H9 (cell line): Measurements from ENCODE around the gene LNPEP. TPM values are rescaled to one million over a fixed set of nuclear protein-coding genes. Genes with fewer than 3 reads are reported as not detected.

ENCODE experiments used
- DNase-seq: peaks from one replicate; pipeline ENCODE4 v3.0.0-alpha.2; 2017
- H2AFZ ChIP-seq: one replicate; pipeline ENCODE4 v1.6.1; 2013; ENCODE audit warnings: mild to moderate bottlenecking, low read length, control low read depth, moderate library complexity
- H2AK5ac ChIP-seq: 2 replicates; pipeline ENCODE4 v1.6.1; 2013; ENCODE audit warnings: low read length, control low read depth, mixed read lengths; ENCODE audit not compliant: insufficient read length
- H2BK120ac ChIP-seq: one replicate; pipeline ENCODE4 v1.6.1; 2013; ENCODE audit warnings: low read depth, mild to moderate bottlenecking, low read length, control low read depth, inconsistent platforms; ENCODE audit not compliant: poor library complexity, severe bottlenecking
- H2BK12ac ChIP-seq: 2 replicates; pipeline ENCODE4 v1.6.1; 2013; ENCODE audit warnings: low read length, control low read depth, mixed read lengths, low read depth; ENCODE audit not compliant: insufficient read length
- H2BK15ac ChIP-seq: 2 replicates; pipeline ENCODE4 v1.6.1; 2013; ENCODE audit warnings: low read depth, low read length, control low read depth
- H2BK20ac ChIP-seq: one replicate; pipeline ENCODE4 v1.6.1; 2013; ENCODE audit warnings: low read depth, mild to moderate bottlenecking, low read length, control low read depth, inconsistent platforms; ENCODE audit not compliant: poor library complexity, severe bottlenecking
- H2BK5ac ChIP-seq: 2 replicates; pipeline ENCODE4 v1.6.1; 2013; ENCODE audit warnings: low read length, control low read depth, mixed read lengths; ENCODE audit not compliant: insufficient read length
- H3K14ac ChIP-seq: 2 replicates; pipeline ENCODE4 v1.6.1; 2013; ENCODE audit warnings: low read length, control low read depth; ENCODE audit not compliant: insufficient read depth
- H3K18ac ChIP-seq: 2 replicates; pipeline ENCODE4 v1.6.1; 2013; ENCODE audit warnings: low read depth, mild to moderate bottlenecking, mixed read lengths, low read length, control low read depth; ENCODE audit not compliant: insufficient read length
- H3K23ac ChIP-seq: 2 replicates; pipeline ENCODE4 v1.6.1; 2013; ENCODE audit warnings: low read length, control low read depth, mixed read lengths, low read depth; ENCODE audit not compliant: insufficient read length
- H3K23me2 ChIP-seq: 2 replicates; pipeline ENCODE4 v1.6.1; 2013; ENCODE audit warnings: low read depth, mild to moderate bottlenecking, mixed read lengths, low read length, control low read depth; ENCODE audit not compliant: insufficient read length, poor library complexity, severe bottlenecking
- H3K27ac ChIP-seq: 2 replicates; pipeline ENCODE4 v1.5.1; 2013; ENCODE audit warnings: low read length, control low read depth, mixed read lengths, low read depth; ENCODE audit not compliant: insufficient read length
- H3K27me3 ChIP-seq: 2 replicates; pipeline ENCODE4 v1.6.1; 2013; ENCODE audit warnings: low read length, control low read depth, inconsistent platforms; ENCODE audit not compliant: insufficient read depth
- H3K4ac ChIP-seq: 2 replicates; pipeline ENCODE4 v1.6.1; 2013; ENCODE audit warnings: low read depth, mild to moderate bottlenecking, control low read depth, inconsistent platforms, low read length, moderate library complexity
- H3K4me1 ChIP-seq: 2 replicates; pipeline ENCODE4 v1.6.1; 2013; ENCODE audit warnings: low read length, control low read depth, inconsistent platforms; ENCODE audit not compliant: insufficient read depth
- H3K4me2 ChIP-seq: 2 replicates; pipeline ENCODE4 v1.6.1; 2013; ENCODE audit warnings: low read length, control low read depth, mixed read lengths; ENCODE audit not compliant: insufficient read length, insufficient read depth
- H3K56ac ChIP-seq: 2 replicates; pipeline ENCODE4 v1.6.1; 2013; ENCODE audit warnings: low read depth, mild to moderate bottlenecking, mixed read lengths, low read length, control low read depth; ENCODE audit not compliant: insufficient read length
- H3K79me1 ChIP-seq: 2 replicates; pipeline ENCODE4 v1.6.1; 2013; ENCODE audit warnings: low read depth, mild to moderate bottlenecking, moderate library complexity, low read length, control low read depth, inconsistent platforms; ENCODE audit not compliant: insufficient read depth, poor library complexity, severe bottlenecking
- H3K79me2 ChIP-seq: 2 replicates; pipeline ENCODE4 v1.6.1; 2013; ENCODE audit warnings: low read length, control low read depth, inconsistent platforms; ENCODE audit not compliant: insufficient read depth
- H3K9ac ChIP-seq: 2 replicates; pipeline ENCODE4 v1.6.1; 2013; ENCODE audit warnings: low read length, control low read depth, mixed read lengths; ENCODE audit not compliant: insufficient read length; ENCODE audit errors: extremely low read depth
- H3K9me3 ChIP-seq: one replicate; pipeline ENCODE4 v1.6.1; 2013; ENCODE audit warnings: low read depth, low read length, inconsistent platforms; ENCODE audit not compliant: control insufficient read depth
- H3T11ph ChIP-seq: one replicate; pipeline ENCODE4 v1.6.1; 2013; ENCODE audit warnings: mild to moderate bottlenecking, low read length, control low read depth, inconsistent platforms
- H4K20me1 ChIP-seq: one replicate; pipeline ENCODE4 v1.6.1; 2013; ENCODE audit not compliant: control insufficient read depth, insufficient read length, insufficient read depth
- H4K5ac ChIP-seq: 2 replicates; pipeline ENCODE4 v1.6.1; 2013; ENCODE audit warnings: low read depth, mild to moderate bottlenecking, mixed read lengths, low read length, control low read depth; ENCODE audit not compliant: insufficient read length
- H4K8ac ChIP-seq: replicated peaks from 2 replicates; pipeline ENCODE4 v1.6.1; 2013; ENCODE audit warnings: low read length, control low read depth, mixed read lengths, low read depth; ENCODE audit not compliant: insufficient read length
- H4K91ac ChIP-seq: 2 replicates; pipeline ENCODE4 v1.6.1; 2013; ENCODE audit warnings: low read depth, mild to moderate bottlenecking, moderate library complexity, mixed read lengths, low read length, control low read depth; ENCODE audit not compliant: insufficient read length
- H3K27ac Mint-ChIP-seq, 3 experiments: 2 replicates in 2 of 3; 3 replicates in 1 of 3; pipeline ENCODE4 v1.8.0; 2020 to 2021; ENCODE audit warnings: mixed read lengths in 3 of 3, mild to moderate bottlenecking in 1 of 3, moderate library complexity in 1 of 3
- H3K27me3 Mint-ChIP-seq: 2 replicates; pipeline ENCODE4 v1.8.0; 2021; ENCODE audit warnings: low read depth, mild to moderate bottlenecking, moderate library complexity, mixed read lengths
- H3K36me3 Mint-ChIP-seq, 3 experiments: 2 replicates in 2 of 3; 3 replicates in 1 of 3; pipeline ENCODE4 v1.8.0; 2020 to 2021; ENCODE audit warnings: low read depth in 3 of 3, mixed read lengths in 3 of 3; ENCODE audit not compliant: insufficient read depth in 1 of 3
- H3K4me1 Mint-ChIP-seq, 2 experiments: 2 replicates each; pipeline ENCODE4 v1.8.0; 2020; ENCODE audit warnings: mixed read lengths in 2 of 2
- H3K4me3 Mint-ChIP-seq, 2 experiments: 2 replicates in 1 of 2; 3 replicates in 1 of 2; pipeline ENCODE4 v1.8.0; 2020 to 2021; ENCODE audit warnings: mild to moderate bottlenecking in 2 of 2, mixed read lengths in 2 of 2, moderate library complexity in 1 of 2
- H3K9me3 Mint-ChIP-seq, 2 experiments: 2 replicates in 1 of 2; 3 replicates in 1 of 2; pipeline ENCODE4 v1.8.0; 2020; ENCODE audit warnings: mild to moderate bottlenecking in 2 of 2, mixed read lengths in 2 of 2, moderate library complexity in 1 of 2
- CTCF ChIP-seq: fragments of 200-600 bp; sonication (generic); conservative IDR thresholded peaks from 3 replicates; pipeline ENCODE4 v1.8.0; 2021; ENCODE audit warnings: antibody characterized with exemption, mild to moderate bottlenecking
- WGBS: extraction: QIAGEN DNeasy Blood & Tissue Kit; methylation state at CpG from one replicate; pipeline ENCODE4 v1.1.7; 2013; ENCODE audit warnings: missing lambda C conversion rate, low lambda C conversion rate, mixed read lengths; ENCODE audit not compliant: insufficient read length; ENCODE audit errors: extremely low coverage; 5-methylcytosine and 5-hydroxymethylcytosine counted together
- total RNA-seq: library from RNA; stranded (reverse); gene quantifications from 2 replicates; pipeline ENCODE4 v1.2.1, GENCODE V29; 2021

Gene LNPEP
- total RNA-seq, 1 experiment from 2014 or later, result 4.1 TPM

- no peak overlapping the region for H3T11ph ChIP-seq
Measured at GRCh38 chr5:96967400-96967799, 31.5 kb downstream of the LNPEP start.

More at GRCh38 chr5:96967400-96967799, 31.5 kb downstream of the LNPEP start:
- Histone ChIP-seq H3K23ac (no peak overlapping the region), H3K23me2 (no peaks in the 10 kb centered on the region), H4K5ac (no peak overlapping the region), H3K4me2 (no peak overlapping the region), H2BK20ac (no peak overlapping the region), H3K9ac (no peak overlapping the region), H2AFZ (no peak overlapping the region), H3K79me2 (no peaks in the 10 kb centered on the region), H2BK120ac (no peak overlapping the region), H3K4ac (no peak overlapping the region), H2BK15ac (no peak overlapping the region), H3K27me3 (no peaks in the 10 kb centered on the region), H3K79me1 (no peaks in the 10 kb centered on the region), H2BK12ac (no peak overlapping the region), H2BK5ac (no peak overlapping the region), H4K91ac (no peak overlapping the region), H3K14ac (no peak overlapping the region), H2AK5ac (no peak overlapping the region), H3K18ac (no peak overlapping the region), H3K9me3 (no peaks in the 10 kb centered on the region), H3K4me1 (no peaks in the 10 kb centered on the region), H3K56ac (no peak overlapping the region), H3K27ac (no peak overlapping the region), H4K20me1 (no peaks in the 10 kb centered on the region), H4K8ac (no peak overlapping the region)
- H3K27ac Mint-ChIP-seq, result no peak overlapping the region
- no peaks in the 10 kb centered on the region for H3K36me3 Mint-ChIP-seq
- peaks cover 9 to 12% of the 10 kb centered on the region in 2 experiments for H3K4me1 Mint-ChIP-seq
- WGBS, result no CpG with 5 or more reads among the region's 1 CpG
- no peak for DNase-seq
- H3K9me3 Mint-ChIP-seq, result no peaks in the 10 kb centered on the region
- TF ChIP-seq CTCF, result no peak
- H3K4me3 Mint-ChIP-seq, result no peak overlapping the region
- no peaks in the 10 kb centered on the region for H3K27me3 Mint-ChIP-seq
